Measurements from ENCODE around the gene CD4.

Gene CD4

DNA sequence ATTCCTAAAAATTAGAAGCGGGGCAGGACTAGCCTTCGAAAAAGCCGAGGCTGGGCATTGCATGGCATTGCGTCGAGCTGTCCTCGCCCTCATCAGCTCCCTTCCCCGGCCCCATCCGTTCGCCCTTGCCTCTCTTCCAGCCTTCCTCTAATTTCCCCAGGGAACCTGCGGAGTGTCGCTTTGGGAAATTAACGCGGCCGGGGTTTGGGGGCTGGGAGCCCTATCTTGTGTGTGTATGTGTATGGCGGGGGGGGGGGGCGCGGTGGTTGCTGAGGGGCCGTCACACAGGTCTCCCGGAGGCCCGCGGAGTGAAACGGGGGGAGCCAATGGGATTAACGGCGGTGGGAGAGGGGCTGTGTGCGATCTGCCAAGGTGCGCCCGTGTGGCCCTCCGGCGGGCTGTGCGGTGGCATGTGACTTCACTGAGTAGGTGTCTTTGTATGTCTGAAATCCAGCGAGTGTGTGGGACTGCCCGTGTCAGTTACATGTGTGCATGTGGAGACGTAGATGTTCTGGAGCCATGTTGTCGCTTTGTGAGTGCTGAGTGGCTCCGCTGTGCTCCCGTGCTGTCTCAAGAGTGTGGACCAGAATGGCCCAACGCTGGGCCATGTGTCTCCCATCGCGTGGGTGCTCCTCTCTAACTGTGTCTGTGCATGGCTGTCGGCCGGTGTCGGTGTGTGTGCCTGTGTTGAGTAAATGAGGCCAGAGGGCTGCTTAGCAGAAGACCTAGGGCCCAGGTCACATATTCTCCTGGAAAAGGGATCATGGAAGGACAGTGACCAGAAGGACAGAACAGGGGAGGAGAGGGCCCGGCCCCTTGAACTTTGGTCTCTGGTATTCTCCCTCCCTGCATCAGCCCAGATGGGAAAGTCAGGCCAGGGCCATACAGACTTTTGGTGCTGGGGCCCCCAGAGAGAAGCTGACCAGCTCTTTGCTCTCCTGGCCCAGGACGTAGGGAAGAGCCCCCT is 21.7 kb upstream of the CD4 start:
- Histone ChIP-seq H3K9me3 (ENCODE audit: control insufficient read depth, low read length) (no peaks in the 10 kb centered on the region), H3K9ac (ENCODE audit: low read length) (peak overlapping the region; percentile 73), H3K4me1 (ENCODE audit: control insufficient read depth, insufficient read depth, low read length) (peaks cover 55% of the 10 kb centered on the region), H3K4me3 (ENCODE audit: low read length) (peak overlapping the region; percentile 32), H3K27me3 (ENCODE audit: control insufficient read depth, insufficient read depth, low read length) (no peaks in the 10 kb centered on the region), H3K36me3 (ENCODE audit: control insufficient read depth, insufficient read depth, low read length) (no peaks in the 10 kb centered on the region)

GRCh38 chr12:6768437-6768914 is 20.9 kb upstream of the CD4 start:
- peaks cover 59% of the 10 kb centered on the region for H3K4me1 ChIP-seq (ENCODE audit: control insufficient read depth, insufficient read depth, low read length)
- H3K4me3 ChIP-seq (ENCODE audit: low read length) = no peak overlapping the region
- no peaks in the 10 kb centered on the region for H3K36me3 ChIP-seq (ENCODE audit: control insufficient read depth, insufficient read depth, low read length)
- H3K27me3 ChIP-seq (ENCODE audit: control insufficient read depth, insufficient read depth, low read length) = no peaks in the 10 kb centered on the region
- no peaks in the 10 kb centered on the region for H3K9me3 ChIP-seq (ENCODE audit: control insufficient read depth, low read length)
- H3K9ac ChIP-seq (ENCODE audit: low read length) = no peak overlapping the region

- Histone ChIP-seq H3K36me3 (ENCODE audit: control insufficient read depth, insufficient read depth, low read length) (no peaks in the 10 kb centered on the region), H3K9ac (ENCODE audit: low read length) (no peak overlapping the region), H3K9me3 (ENCODE audit: control insufficient read depth, low read length) (no peaks in the 10 kb centered on the region), H3K27me3 (ENCODE audit: control insufficient read depth, insufficient read depth, low read length) (no peaks in the 10 kb centered on the region), H3K4me1 (ENCODE audit: control insufficient read depth, insufficient read depth, low read length) (peaks cover 59% of the 10 kb centered on the region), H3K4me3 (ENCODE audit: low read length) (no peak overlapping the region)
Measured at GRCh38 chr12:6768990-6769389, 20.3 kb upstream of the CD4 start.

DNA sequence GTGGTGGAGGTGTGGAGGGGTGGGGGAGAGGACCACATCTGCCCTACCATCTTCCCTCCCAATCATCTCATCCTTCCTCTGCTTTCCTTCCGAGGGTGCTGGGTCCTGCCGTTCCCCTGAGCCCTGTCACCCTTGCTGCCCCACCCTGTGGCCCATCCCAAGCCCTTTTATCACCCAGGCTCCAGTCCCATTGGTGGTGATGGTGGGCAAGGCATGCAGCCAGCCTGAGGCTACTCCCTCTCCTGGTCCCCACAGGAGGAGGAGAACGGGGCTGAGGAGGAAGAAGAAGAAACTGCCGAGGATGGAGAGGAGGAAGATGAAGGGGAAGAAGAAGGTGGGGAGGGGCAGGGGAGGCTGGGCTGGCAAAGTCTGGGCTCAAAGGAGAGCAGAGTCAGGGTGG is 19.7 kb upstream of the CD4 start:
- Histone ChIP-seq H3K36me3 (ENCODE audit: control insufficient read depth, insufficient read depth, low read length) (no peaks in the 10 kb centered on the region), H3K27me3 (ENCODE audit: control insufficient read depth, insufficient read depth, low read length) (no peaks in the 10 kb centered on the region), H3K4me3 (ENCODE audit: low read length) (no peak overlapping the region), H3K4me1 (ENCODE audit: control insufficient read depth, insufficient read depth, low read length) (peaks cover 59% of the 10 kb centered on the region), H3K9me3 (ENCODE audit: control insufficient read depth, low read length) (no peaks in the 10 kb centered on the region), H3K9ac (ENCODE audit: low read length) (no peak overlapping the region)

DNA sequence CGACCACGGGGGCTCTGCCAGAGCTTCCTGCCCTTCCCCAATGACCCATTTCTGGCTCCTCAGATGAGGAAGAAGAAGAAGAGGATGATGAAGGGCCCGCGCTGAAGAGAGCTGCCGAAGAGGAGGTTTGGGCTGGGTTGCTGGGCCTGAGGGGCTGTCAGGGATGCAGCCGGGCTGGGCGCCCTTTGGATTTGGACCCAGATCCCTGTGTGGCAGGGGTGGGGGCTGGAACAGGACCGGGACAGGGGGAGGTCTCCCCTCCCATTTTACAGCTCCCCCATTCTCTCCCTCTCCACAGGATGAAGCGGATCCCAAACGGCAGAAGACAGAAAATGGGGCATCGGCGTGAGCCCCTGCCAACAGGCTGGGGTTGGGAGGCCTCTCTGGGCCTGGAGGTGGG is 19.2 kb upstream of the CD4 start:
- Histone ChIP-seq H3K9me3 (ENCODE audit: control insufficient read depth, low read length) (no peaks in the 10 kb centered on the region), H3K27me3 (ENCODE audit: control insufficient read depth, insufficient read depth, low read length) (no peaks in the 10 kb centered on the region), H3K4me1 (ENCODE audit: control insufficient read depth, insufficient read depth, low read length) (peaks cover 59% of the 10 kb centered on the region), H3K9ac (ENCODE audit: low read length) (no peak overlapping the region), H3K36me3 (ENCODE audit: control insufficient read depth, insufficient read depth, low read length) (no peaks in the 10 kb centered on the region), H3K4me3 (ENCODE audit: low read length) (no peak overlapping the region)

DNA sequence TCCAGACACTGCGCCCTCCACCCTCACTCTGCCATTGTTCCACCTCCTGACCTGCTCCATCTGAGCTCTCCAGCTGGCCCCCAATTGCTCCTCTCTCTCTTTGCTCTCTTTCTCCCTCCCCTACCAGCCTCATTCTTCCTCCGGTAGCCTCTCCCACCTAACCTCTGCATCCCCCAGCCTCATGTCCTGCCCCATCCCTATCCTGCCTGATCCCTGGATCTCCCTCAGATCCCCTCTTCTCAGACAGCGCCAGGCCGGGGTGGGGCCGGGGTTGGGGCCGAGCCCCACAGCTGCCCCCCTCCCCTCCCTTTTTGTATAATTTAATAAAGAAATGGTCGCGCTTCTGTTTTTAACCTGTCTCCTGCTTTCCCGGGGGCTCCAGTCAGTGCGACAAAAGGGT is 18.7 kb upstream of the CD4 start:
- H3K4me1 ChIP-seq (ENCODE audit: control insufficient read depth, insufficient read depth, low read length) = peaks cover 59% of the 10 kb centered on the region
- H3K36me3 ChIP-seq (ENCODE audit: control insufficient read depth, insufficient read depth, low read length) = no peaks in the 10 kb centered on the region
- no peaks in the 10 kb centered on the region for H3K27me3 ChIP-seq (ENCODE audit: control insufficient read depth, insufficient read depth, low read length)
- no peak overlapping the region for H3K9ac ChIP-seq (ENCODE audit: low read length)
- H3K4me3 ChIP-seq (ENCODE audit: low read length) = no peak overlapping the region
- H3K9me3 ChIP-seq (ENCODE audit: control insufficient read depth, low read length) = no peaks in the 10 kb centered on the region

DNA sequence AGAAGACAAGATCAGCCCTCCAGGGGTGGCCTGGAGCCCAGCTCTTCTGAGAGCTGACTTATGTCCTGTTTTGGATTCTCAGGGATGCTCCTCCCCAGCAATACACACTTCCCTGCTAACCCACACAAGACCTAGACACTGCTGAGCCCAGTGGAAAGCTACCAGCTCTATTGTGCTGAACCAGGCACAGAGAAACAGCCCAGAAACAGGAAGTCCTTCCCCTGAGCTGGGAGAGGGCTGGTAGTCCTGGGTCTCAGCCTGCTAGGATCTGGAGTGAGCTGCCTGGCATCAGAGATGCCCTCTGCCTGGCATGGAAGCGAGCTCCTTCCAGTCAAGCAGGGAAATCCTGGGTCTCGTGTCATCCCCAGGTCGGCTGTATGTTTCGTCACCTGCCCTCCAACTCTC is 18.2 kb upstream of the CD4 start:
- H3K4me3 ChIP-seq (ENCODE audit: low read length) = no peak overlapping the region
- H3K27me3 ChIP-seq (ENCODE audit: control insufficient read depth, insufficient read depth, low read length) = no peaks in the 10 kb centered on the region
- H3K9me3 ChIP-seq (ENCODE audit: control insufficient read depth, low read length) = no peaks in the 10 kb centered on the region
- no peaks in the 10 kb centered on the region for H3K36me3 ChIP-seq (ENCODE audit: control insufficient read depth, insufficient read depth, low read length)
- peaks cover 59% of the 10 kb centered on the region for H3K4me1 ChIP-seq (ENCODE audit: control insufficient read depth, insufficient read depth, low read length)
- H3K9ac ChIP-seq (ENCODE audit: low read length) = no peak overlapping the region

- H3K9ac ChIP-seq (ENCODE audit: low read length) = no peak overlapping the region
- H3K27me3 ChIP-seq (ENCODE audit: control insufficient read depth, insufficient read depth, low read length) = no peaks in the 10 kb centered on the region
- H3K4me3 ChIP-seq (ENCODE audit: low read length) = no peak overlapping the region
- no peaks in the 10 kb centered on the region for H3K9me3 ChIP-seq (ENCODE audit: control insufficient read depth, low read length)
- peaks cover 65% of the 10 kb centered on the region for H3K4me1 ChIP-seq (ENCODE audit: control insufficient read depth, insufficient read depth, low read length)
- no peaks in the 10 kb centered on the region for H3K36me3 ChIP-seq (ENCODE audit: control insufficient read depth, insufficient read depth, low read length)
Measured at GRCh38 chr12:6771509-6772330, 17.6 kb upstream of the CD4 start.

- H3K9me3 ChIP-seq (ENCODE audit: control insufficient read depth, low read length) = no peaks in the 10 kb centered on the region
- peaks cover 1% of the 10 kb centered on the region for H3K27me3 ChIP-seq (ENCODE audit: control insufficient read depth, insufficient read depth, low read length)
- peak within 1 kb of the TSS; percentile 38 for H3K9ac ChIP-seq (ENCODE audit: low read length)
- no peak within 1 kb of the TSS for H3K4me3 ChIP-seq (ENCODE audit: low read length)
- H3K36me3 ChIP-seq (ENCODE audit: control insufficient read depth, insufficient read depth, low read length) = no peaks in the 10 kb centered on the region
- H3K4me1 ChIP-seq (ENCODE audit: control insufficient read depth, insufficient read depth, low read length) = peaks cover 63% of the 10 kb centered on the region
Measured at GRCh38 chr12:6772331-6772695, 17.0 kb upstream of the CD4 start, which contains the start of gene LAG3. LAG3 (plus strand) TSS chr12:6772520; CDS start chr12:6772853, 333 bp downstream.

GRCh38 chr12:6772726-6773589 is 16.4 kb upstream of the CD4 start:
- peaks cover 60% of the 10 kb centered on the region for H3K4me1 ChIP-seq (ENCODE audit: control insufficient read depth, insufficient read depth, low read length)
- no peak overlapping the region for H3K4me3 ChIP-seq (ENCODE audit: low read length)
- H3K9ac ChIP-seq (ENCODE audit: low read length) = peak overlapping the region; percentile 38

GRCh38 chr12:6773590-6774351 is 15.6 kb upstream of the CD4 start:
- H3K9me3 ChIP-seq (ENCODE audit: control insufficient read depth, low read length) = no peaks in the 10 kb centered on the region
- H3K27me3 ChIP-seq (ENCODE audit: control insufficient read depth, insufficient read depth, low read length) = peaks cover 7% of the 10 kb centered on the region
- H3K4me1 ChIP-seq (ENCODE audit: control insufficient read depth, insufficient read depth, low read length) = peaks cover 60% of the 10 kb centered on the region
- peak overlapping the region; percentile 37 for H3K9ac ChIP-seq (ENCODE audit: low read length)
- H3K36me3 ChIP-seq (ENCODE audit: control insufficient read depth, insufficient read depth, low read length) = no peaks in the 10 kb centered on the region
- no peak overlapping the region for H3K4me3 ChIP-seq (ENCODE audit: low read length)

More at GRCh38 chr12:6772726-6773589, 16.4 kb upstream of the CD4 start:
- no peaks in the 10 kb centered on the region for H3K9me3 ChIP-seq (ENCODE audit: control insufficient read depth, low read length)
- peaks cover 7% of the 10 kb centered on the region for H3K27me3 ChIP-seq (ENCODE audit: control insufficient read depth, insufficient read depth, low read length)
- no peaks in the 10 kb centered on the region for H3K36me3 ChIP-seq (ENCODE audit: control insufficient read depth, insufficient read depth, low read length)
